IMR-90 (cell line): Measurements from ENCODE around the gene TREM2. TPM values are rescaled to one million over a fixed set of nuclear protein-coding genes. Genes with fewer than 3 reads are reported as not detected.

ENCODE experiments used
- ATAC-seq: fragments of 200-7000 bp; cut with Tn5 transposase; 2 replicates; pipeline ENCODE4 v1.9.1; 2020; ENCODE audit warnings: low read depth, mild to moderate bottlenecking, moderate library complexity
- BruUV-seq: library from RNA; stranded (reverse); fragments of 400-500 nt; replicated peaks from 2 replicates; lab custom pipeline; 2021; lab: Mats Ljungman, UMichigan
- CTCF ChIA-PET: fragments of 300-600 bp; formaldehyde crosslinking; extraction: SDS; loops from one replicate; lab custom pipeline; 2021; ENCODE audit warnings: antibody characterized with exemption; lab: Yijun Ruan, JAX
- POLR2A ChIA-PET: fragments of 300-600 bp; sonication (Branson Sonifier 250); formaldehyde crosslinking; loops from one replicate; lab custom pipeline; 2022; ENCODE audit warnings: antibody characterized with exemption; ENCODE audit not compliant: unreplicated experiment; lab: Charles Lee
- DNase-seq: peaks from one replicate; pipeline ENCODE4 v3.0.0; 2013
- H2AFZ ChIP-seq: replicated peaks from 2 replicates; pipeline ENCODE3; 2013; ENCODE audit warnings: low read length, mild to moderate bottlenecking; ENCODE audit not compliant: poor library complexity
- H2AK5ac ChIP-seq: 2 replicates; pipeline ENCODE4 v1.6.1; 2013; ENCODE audit warnings: low read depth, low read length, inconsistent platforms
- H2AK9ac ChIP-seq: replicated peaks from 2 replicates; pipeline ENCODE3; 2013; ENCODE audit warnings: mild to moderate bottlenecking, low read depth, low read length, moderate library complexity; ENCODE audit not compliant: poor library complexity
- H2BK120ac ChIP-seq: 2 replicates; pipeline ENCODE4 v1.6.1; 2013; ENCODE audit warnings: low read depth, low read length, inconsistent platforms
- H2BK15ac ChIP-seq: 3 replicates; pipeline ENCODE4 v1.6.1; 2013; ENCODE audit warnings: low read depth, low read length, inconsistent platforms
- H2BK20ac ChIP-seq: 2 replicates; pipeline ENCODE4 v1.6.1; 2013; ENCODE audit warnings: low read depth, mild to moderate bottlenecking, inconsistent platforms, low read length, moderate library complexity
- H2BK5ac ChIP-seq: 2 replicates; pipeline ENCODE4 v1.6.1; 2013; ENCODE audit warnings: mild to moderate bottlenecking, low read depth, low read length, inconsistent platforms; ENCODE audit not compliant: poor library complexity, severe bottlenecking
- H3K14ac ChIP-seq: replicated peaks from 2 replicates; pipeline ENCODE4 v1.6.1; 2013; ENCODE audit warnings: low read depth, low read length, inconsistent platforms
- H3K18ac ChIP-seq: 2 replicates; pipeline ENCODE4 v1.6.1; 2013; ENCODE audit warnings: low read depth, low read length, control low read depth
- H3K23ac ChIP-seq: 2 replicates; pipeline ENCODE4 v1.6.1; 2013; ENCODE audit warnings: low read depth, low read length, inconsistent platforms
- H3K27ac ChIP-seq: 2 replicates; pipeline ENCODE4 v1.5.1; 2013; ENCODE audit warnings: mild to moderate bottlenecking, control low read depth, low read length; ENCODE audit not compliant: insufficient read depth
- H3K27me3 ChIP-seq: 2 replicates; pipeline ENCODE4 v1.6.1; 2013; ENCODE audit warnings: low read length; ENCODE audit not compliant: control insufficient read depth, insufficient read depth
- H3K36me3 ChIP-seq: 2 replicates; pipeline ENCODE4 v1.6.1; 2013; ENCODE audit warnings: low read length, mixed read lengths; ENCODE audit not compliant: control insufficient read depth, insufficient read depth
- H3K4ac ChIP-seq: 2 replicates; pipeline ENCODE4 v1.6.1; 2013; ENCODE audit warnings: low read depth, low read length, inconsistent platforms
- H3K4me1 ChIP-seq: 2 replicates; pipeline ENCODE4 v1.6.1; 2013; ENCODE audit warnings: low read length, mixed read lengths; ENCODE audit not compliant: control insufficient read depth, insufficient read depth
- H3K4me2 ChIP-seq: 2 replicates; pipeline ENCODE4 v1.6.1; 2013; ENCODE audit warnings: low read depth, mild to moderate bottlenecking, control low read depth, low read length, moderate library complexity
- H3K4me3 ChIP-seq: 2 replicates; pipeline ENCODE4 v1.5.1; 2013; ENCODE audit warnings: low read depth, mild to moderate bottlenecking, control low read depth, low read length, moderate library complexity; ENCODE audit not compliant: insufficient read depth
- H3K56ac ChIP-seq: 2 replicates; pipeline ENCODE4 v1.6.1; 2013; ENCODE audit warnings: low read length, inconsistent platforms; ENCODE audit not compliant: insufficient read depth; ENCODE audit errors: extremely low read depth
- H3K79me1 ChIP-seq, 2 experiments: 2 replicates each; pipeline ENCODE4 v1.6.1; 2013; ENCODE audit warnings: low read length in 2 of 2, inconsistent platforms in 1 of 2, low read depth in 1 of 2
- H3K9ac ChIP-seq: 2 replicates; pipeline ENCODE4 v1.6.1; 2013; ENCODE audit warnings: low read depth, low read length, control low read depth
- H3K9me1 ChIP-seq: 2 replicates; pipeline ENCODE4 v1.6.1; 2013; ENCODE audit warnings: low read length, inconsistent platforms; ENCODE audit not compliant: insufficient read depth
- H3K9me3 ChIP-seq: 2 replicates; pipeline ENCODE4 v1.6.1; 2013; ENCODE audit warnings: low read length; ENCODE audit not compliant: control insufficient read depth, insufficient read depth
- H4K20me1 ChIP-seq: 2 replicates; pipeline ENCODE4 v1.6.1; 2013; ENCODE audit warnings: low read length, inconsistent platforms; ENCODE audit not compliant: insufficient read depth
- H4K5ac ChIP-seq: 2 replicates; pipeline ENCODE4 v1.6.1; 2013; ENCODE audit warnings: mild to moderate bottlenecking, low read depth, low read length, control low read depth
- H4K8ac ChIP-seq, 2 experiments: 2 replicates each; pipeline ENCODE4 v1.6.1; 2013; ENCODE audit warnings: low read depth in 2 of 2, low read length in 2 of 2, control low read depth in 1 of 2, inconsistent platforms in 1 of 2
- H4K91ac ChIP-seq: 2 replicates; pipeline ENCODE4 v1.6.1; 2013; ENCODE audit warnings: low read depth, low read length, inconsistent platforms; ENCODE audit not compliant: insufficient read depth
- BHLHE40 ChIP-seq: fragments of 150-350 bp; IDR thresholded peaks from 2 replicates; pipeline ENCODE4 v1.6.1; 2016; ENCODE audit warnings: mild to moderate bottlenecking, low read depth, low read length
- CEBPB ChIP-seq: IDR thresholded peaks from 2 replicates; pipeline ENCODE4 v1.6.1; 2012; ENCODE audit warnings: low read depth, low read length, improper control_type of control experiment
- CHD1 ChIP-seq: IDR thresholded peaks from 2 replicates; pipeline ENCODE4 v1.6.1; 2012; ENCODE audit warnings: low read depth, low read length, improper control_type of control experiment
- CTCF ChIP-seq: conservative IDR thresholded peaks from 2 replicates; pipeline ENCODE4 v1.5.1; 2012; ENCODE audit warnings: mild to moderate bottlenecking, low read depth, low read length, improper control_type of control experiment
- ELK1 ChIP-seq: fragments of 150-350 bp; IDR thresholded peaks from 2 replicates; pipeline ENCODE4 v1.6.1; 2016; ENCODE audit warnings: low read depth, mild to moderate bottlenecking, low read length, moderate library complexity, borderline replicate concordance
- FOS ChIP-seq: fragments of 150-350 bp; IDR thresholded peaks from 2 replicates; pipeline ENCODE4 v1.6.1; 2016; ENCODE audit warnings: low read depth, low read length
- MAFK ChIP-seq: IDR thresholded peaks from 2 replicates; pipeline ENCODE4 v1.6.1; 2012; ENCODE audit warnings: low read depth, low read length, improper control_type of control experiment
- MAZ ChIP-seq: IDR thresholded peaks from 2 replicates; pipeline ENCODE4 v1.6.1; 2012; ENCODE audit warnings: low read depth, mild to moderate bottlenecking, low read length, improper control_type of control experiment, moderate library complexity, borderline replicate concordance
- MXI1 ChIP-seq: IDR thresholded peaks from 2 replicates; pipeline ENCODE4 v1.6.1; 2012; ENCODE audit warnings: low read depth, mild to moderate bottlenecking, low read length, moderate library complexity, borderline replicate concordance
- NFE2L2 ChIP-seq: fragments of 150-350 bp; IDR thresholded peaks from 2 replicates; pipeline ENCODE4 v1.6.1; 2016; ENCODE audit warnings: low read depth, mild to moderate bottlenecking, low read length
- POLR2A ChIP-seq: IDR thresholded peaks from 2 replicates; pipeline ENCODE4 v1.6.1; 2012; ENCODE audit warnings: mild to moderate bottlenecking, low read depth, low read length
- RAD21 ChIP-seq: IDR thresholded peaks from 2 replicates; pipeline ENCODE4 v1.6.1; 2012; ENCODE audit warnings: low read length, improper control_type of control experiment
- RCOR1 ChIP-seq: IDR thresholded peaks from 2 replicates; pipeline ENCODE4 v1.6.1; 2012; ENCODE audit warnings: mild to moderate bottlenecking, low read length, improper control_type of control experiment; ENCODE audit not compliant: insufficient replicate concordance
- RFX5 ChIP-seq: IDR thresholded peaks from 2 replicates; pipeline ENCODE4 v1.8.0; 2012; ENCODE audit warnings: low read depth, mild to moderate bottlenecking, low read length, moderate library complexity
- SMC3 ChIP-seq: fragments of 150-350 bp; IDR thresholded peaks from 2 replicates; pipeline ENCODE4 v1.6.1; 2016; ENCODE audit warnings: low read depth, mild to moderate bottlenecking, antibody characterized with exemption, low read length, moderate library complexity
- USF2 ChIP-seq: fragments of 150-350 bp; IDR thresholded peaks from 2 replicates; pipeline ENCODE4 v1.6.1; 2017; ENCODE audit warnings: mild to moderate bottlenecking, antibody characterized with exemption, low read length, low read depth
- WGBS, 2 experiments: methylation state at CpG; one replicate each; pipeline versions ENCODE4 v1.1.5 to v1.1.7; 2013; ENCODE audit warnings: missing lambda C conversion rate in 2 of 2; ENCODE audit not compliant: insufficient read length in 1 of 2; ENCODE audit errors: extremely low coverage in 2 of 2; 5-methylcytosine and 5-hydroxymethylcytosine counted together
- dilution Hi-C: fragments of 300-500 bp; cut with HindIII; formaldehyde crosslinking; loops from one replicate; pipeline ENCODE4 v1.14.3; 2018; ENCODE audit warnings: low sequenced_read_pairs; ENCODE audit not compliant: unreplicated experiment
- in situ Hi-C: fragments of 300-500 bp; cut with MboI; formaldehyde crosslinking; loops from 3 replicates; pipeline ENCODE4 v1.14.3; 2019; ENCODE audit warnings: low sequenced_read_pairs, inconsistent platforms, mixed read lengths
- intact Hi-C: fragments of 100-400 bp; cut with micrococcal nuclease; formaldehyde crosslinking; loops from 2 replicates; pipeline ENCODE4 v1.10.0; 2022
- polyA plus RNA-seq, 3 experiments: library from polyadenylated mRNA; depleted of rRNA; stranded (reverse); fragments of >200 nt; gene quantifications; 2 replicates each; pipeline ENCODE4 v1.2.3, GENCODE V29; 2012; ENCODE audit warnings: low replicate concordance in 1 of 3
- total RNA-seq: library from RNA; depleted of rRNA; stranded (reverse); fragments of >200 nt; gene quantifications from 2 replicates; pipeline ENCODE4 v1.2.3, GENCODE V29; 2012

Gene TREM2
- total and polyA plus RNA-seq, 2 of the 4 experiments (the other 2 are of a cell fraction) = not detected

GRCh38 chr6:41157323-41157722 is 5.6 kb downstream of the TREM2 start:
- Histone ChIP-seq H4K5ac (no peak overlapping the region), H3K56ac (no peak overlapping the region), H3K4me1 (peaks cover 6% of the 10 kb centered on the region; the same call in 1 of the 2 replicates), H3K4ac (no peak overlapping the region), H3K9me1 (no peaks in the 10 kb centered on the region), H3K9ac (no peak overlapping the region), H3K36me3 (no peaks in the 10 kb centered on the region), H2AFZ (no peak overlapping the region), H4K20me1 (no peaks in the 10 kb centered on the region), H3K4me2 (no peak overlapping the region), H2AK9ac (no peak overlapping the region), H4K8ac (no peak overlapping the region), H3K18ac (no peak overlapping the region), H3K9me3 (no peaks in the 10 kb centered on the region), H3K14ac (no peak overlapping the region), H2BK20ac (no peak overlapping the region), H2BK5ac (no peak overlapping the region), H3K23ac (no peak overlapping the region), H2BK15ac (no peak overlapping the region), H2BK120ac (no peak overlapping the region), H4K91ac (no peak overlapping the region), H3K27me3 (peaks cover 2% of the 10 kb centered on the region), H3K4me3 (no peak overlapping the region), H2AK5ac (no peak overlapping the region), H3K79me1 (no peaks in the 10 kb centered on the region), H3K27ac (no peak overlapping the region)
- intact Hi-C loops = no loop called here
- DNase-seq = no peak
- ChIA-PET POLR2A (no interaction called here), CTCF (no interaction called here)
- dilution Hi-C loops = no loop called here
- in situ Hi-C loops = no loop called here
- no peak for TF ChIP-seq SMC3
- TF ChIP-seq MXI1 = no peak
- no peak for TF ChIP-seq ELK1
- no peak for TF ChIP-seq MAZ
- no peak for TF ChIP-seq MAFK
- no peak for TF ChIP-seq RFX5
- no peak for TF ChIP-seq USF2
- no peak for TF ChIP-seq CEBPB
- TF ChIP-seq POLR2A = no peak
- TF ChIP-seq BHLHE40 = no peak
- TF ChIP-seq NFE2L2 = no peak
- no peak for TF ChIP-seq CHD1
- no peak for TF ChIP-seq FOS
- TF ChIP-seq RAD21 = no peak
- TF ChIP-seq CTCF = no peak
- no peak for TF ChIP-seq RCOR1
- 69% methylated on average over 2 of the region's 5 CpGs; no CpG with 5 or more reads in 1 of the 2 experiments for WGBS, 2 experiments
- no TSS peak for BruUV-seq
- ATAC-seq = no peak
